Measurements from ENCODE around the gene LMO7.
"Not testable (repeated sequence)": the region's sequence is repeated elsewhere in the genome, so short reads cannot be mapped to it uniquely, and the experiment has no call there.

The LMO7 gene

DNA sequence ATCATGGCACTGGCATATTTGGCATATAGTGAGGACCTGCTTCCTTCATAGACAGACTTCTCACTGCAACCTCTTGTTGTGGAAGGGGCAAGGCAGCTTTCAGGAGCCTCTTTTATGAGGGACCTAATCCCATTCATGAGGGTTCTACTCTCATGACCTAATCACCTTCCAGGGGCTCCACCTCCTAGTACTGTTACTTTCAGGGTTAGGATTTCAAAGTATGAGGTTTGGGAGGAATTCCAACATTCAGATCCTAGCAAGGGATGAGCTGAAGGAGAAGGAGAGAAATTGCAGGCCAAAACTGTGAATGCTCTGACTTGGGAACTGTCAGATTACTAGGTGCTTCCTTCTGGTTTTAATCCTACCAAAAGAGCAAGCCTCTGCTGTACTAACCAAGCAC is 87.8 kb downstream of the LMO7 start:
- Histone ChIP-seq H3K4me3 (replicated peaks; ENCODE audit: insufficient read depth, low read length) (no peak overlapping the region), H3K27ac (replicated peaks) (no peak overlapping the region), H3K27me3 (ENCODE audit: insufficient read depth, poor library complexity, severe bottlenecking) (no peaks in the 10 kb centered on the region)
- TF ChIP-seq POLR2AphosphoS5 (IDR thresholded peaks at IDR 0.05; ENCODE audit: low read depth) (no peak), GABPA (IDR thresholded peaks at IDR 0.05; ENCODE audit: low read depth) (no peak), SPI1 (IDR thresholded peaks at IDR 0.05; ENCODE audit: borderline replicate concordance, low read depth) (no peak), REST (IDR thresholded peaks at IDR 0.05; ENCODE audit: insufficient replicate concordance, low read depth) (no peak)
- TF ChIP-seq, protein P1, sequence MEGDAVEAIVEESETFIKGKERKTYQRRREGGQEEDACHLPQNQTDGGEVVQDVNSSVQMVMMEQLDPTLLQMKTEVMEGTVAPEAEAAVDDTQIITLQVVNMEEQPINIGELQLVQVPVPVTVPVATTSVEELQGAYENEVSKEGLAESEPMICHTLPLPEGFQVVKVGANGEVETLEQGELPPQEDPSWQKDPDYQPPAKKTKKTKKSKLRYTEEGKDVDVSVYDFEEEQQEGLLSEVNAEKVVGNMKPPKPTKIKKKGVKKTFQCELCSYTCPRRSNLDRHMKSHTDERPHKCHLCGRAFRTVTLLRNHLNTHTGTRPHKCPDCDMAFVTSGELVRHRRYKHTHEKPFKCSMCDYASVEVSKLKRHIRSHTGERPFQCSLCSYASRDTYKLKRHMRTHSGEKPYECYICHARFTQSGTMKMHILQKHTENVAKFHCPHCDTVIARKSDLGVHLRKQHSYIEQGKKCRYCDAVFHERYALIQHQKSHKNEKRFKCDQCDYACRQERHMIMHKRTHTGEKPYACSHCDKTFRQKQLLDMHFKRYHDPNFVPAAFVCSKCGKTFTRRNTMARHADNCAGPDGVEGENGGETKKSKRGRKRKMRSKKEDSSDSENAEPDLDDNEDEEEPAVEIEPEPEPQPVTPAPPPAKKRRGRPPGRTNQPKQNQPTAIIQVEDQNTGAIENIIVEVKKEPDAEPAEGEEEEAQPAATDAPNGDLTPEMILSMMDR (IDR thresholded peaks at IDR 0.05; ENCODE audit: insufficient read depth, low read length), result no peak
- DNase-seq (ENCODE audit: low read depth in 1 of 2, low spot score in 1 of 2), result no peak

DNA sequence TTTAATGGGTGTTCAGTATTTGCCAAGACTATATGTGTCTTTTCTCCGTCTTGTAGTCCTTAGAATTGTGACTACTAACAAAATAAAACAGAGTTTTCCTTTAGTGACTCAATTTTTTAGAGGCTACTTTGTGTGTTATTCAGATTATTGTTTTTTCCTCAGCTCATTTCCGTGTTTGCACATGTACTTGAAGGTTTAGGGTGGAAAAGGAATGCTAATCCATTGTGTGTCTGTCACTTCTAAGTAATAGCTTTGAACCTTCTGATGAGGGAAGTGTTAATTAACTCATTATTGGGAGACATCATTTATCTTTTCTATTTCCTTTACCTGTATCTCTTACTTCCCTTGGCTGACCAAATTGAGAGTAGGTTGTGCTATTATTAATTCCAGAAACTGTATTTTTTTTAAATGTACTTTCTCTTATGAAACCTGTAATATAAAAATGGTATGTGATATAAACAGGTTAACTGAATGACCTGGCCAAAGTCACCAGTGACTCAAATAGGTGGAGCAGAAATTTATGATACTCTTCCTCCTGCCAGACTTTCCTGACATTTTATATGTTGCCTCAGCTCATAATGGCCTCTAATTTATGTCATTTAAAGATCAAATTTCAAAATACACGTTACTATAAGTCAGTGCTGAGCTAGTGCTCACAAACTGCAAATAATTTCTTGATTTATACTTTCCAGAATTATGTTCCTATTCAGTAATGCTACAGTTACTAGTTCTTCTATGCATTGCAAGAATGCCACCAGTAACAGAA is 88.8 kb downstream of the LMO7 start:
- DNase-seq (ENCODE audit: low read depth in 1 of 2, low spot score in 1 of 2), result no peak
- Histone ChIP-seq H3K27ac (replicated peaks) (no peak overlapping the region), H3K4me3 (replicated peaks; ENCODE audit: insufficient read depth, low read length) (no peak overlapping the region), H3K27me3 (ENCODE audit: insufficient read depth, poor library complexity, severe bottlenecking) (no peaks in the 10 kb centered on the region)
- TF ChIP-seq SPI1 (IDR thresholded peaks at IDR 0.05; ENCODE audit: borderline replicate concordance, low read depth), result no peak

GRCh38 chr13:75725736-75726135 is 89.6 kb downstream of the LMO7 start:
- no peak overlapping the region for H3K4me3 ChIP-seq (replicated peaks; ENCODE audit: insufficient read depth, low read length)
- TF ChIP-seq GABPA (IDR thresholded peaks at IDR 0.05; ENCODE audit: low read depth), result no peak
- no peak for TF ChIP-seq SPI1 (IDR thresholded peaks at IDR 0.05; ENCODE audit: borderline replicate concordance, low read depth)
- TF ChIP-seq, protein P1 (IDR thresholded peaks at IDR 0.05; ENCODE audit: insufficient read depth, low read length), result no peak
- TF ChIP-seq REST (IDR thresholded peaks at IDR 0.05; ENCODE audit: insufficient replicate concordance, low read depth), result no peak
- TF ChIP-seq POLR2AphosphoS5 (IDR thresholded peaks at IDR 0.05; ENCODE audit: low read depth), result no peak
- H3K27me3 ChIP-seq (ENCODE audit: insufficient read depth, poor library complexity, severe bottlenecking), result no peaks in the 10 kb centered on the region
- no peak overlapping the region for H3K27ac ChIP-seq (replicated peaks)
- no peak for DNase-seq (ENCODE audit: low read depth in 1 of 2, low spot score in 1 of 2)

- no peak for DNase-seq (ENCODE audit: low read depth in 1 of 2, low spot score in 1 of 2)
- Histone ChIP-seq H3K27me3 (ENCODE audit: insufficient read depth, poor library complexity, severe bottlenecking) (no peaks in the 10 kb centered on the region), H3K27ac (replicated peaks) (no peak overlapping the region), H3K4me3 (replicated peaks; ENCODE audit: insufficient read depth, low read length) (no peak overlapping the region)
- no peak for TF ChIP-seq GABPA (IDR thresholded peaks at IDR 0.05; ENCODE audit: low read depth)
- no peak for TF ChIP-seq POLR2AphosphoS5 (IDR thresholded peaks at IDR 0.05; ENCODE audit: low read depth)
- TF ChIP-seq, protein P1 (IDR thresholded peaks at IDR 0.05; ENCODE audit: insufficient read depth, low read length), result no peak
- no peak for TF ChIP-seq REST (IDR thresholded peaks at IDR 0.05; ENCODE audit: insufficient replicate concordance, low read depth)
- no peak for TF ChIP-seq SPI1 (IDR thresholded peaks at IDR 0.05; ENCODE audit: borderline replicate concordance, low read depth)
Observed at GRCh38 chr13:75726306-75726705, 90.2 kb downstream of the LMO7 start.

- not testable (repeated sequence) for H3K4me3 ChIP-seq (replicated peaks; ENCODE audit: insufficient read depth, low read length); H3K27ac ChIP-seq (replicated peaks); H3K27me3 ChIP-seq (ENCODE audit: insufficient read depth, poor library complexity, severe bottlenecking); DNase-seq (ENCODE audit: low read depth in 1 of 2, low spot score in 1 of 2)
Observed at GRCh38 chr13:75733113-75733512, 97.0 kb downstream of the LMO7 start.
